COLO668 (cell line): ENCODE results near the gene RNF157.
A peak's percentile ranks its signal among the peaks of the same experiment; 100 is the strongest.

Experiments
- DNase-seq: peaks from one replicate; lab custom pipeline; 2025; ENCODE audit not compliant: unreplicated experiment; lab: John Stamatoyannopoulos, UW

RNF157 gene

GRCh38 chr17:76240461-76241203 is at the start of gene RNF157:
RNF157 (minus strand) TSS chr17:76240493; CDS start chr17:76240240, 253 bp downstream.
- DNase-seq, result peak; percentile 41

GRCh38 chr17:76281573-76282371 is 41.5 kb upstream of the RNF157 start:
- DNase-seq, result no peak

- DNase-seq, result no peak
Observed at GRCh38 chr17:76280650-76281049, 40.4 kb upstream of the RNF157 start.

GRCh38 chr17:76279742-76280287 is 39.5 kb upstream of the RNF157 start:
- DNase-seq, result no peak

GRCh38 chr17:76278952-76279741 is 38.9 kb upstream of the RNF157 start:
- DNase-seq, result peak; percentile 71

- no peak for DNase-seq
Observed at GRCh38 chr17:76278268-76278908, 38.1 kb upstream of the RNF157 start.

GRCh38 chr17:76277300-76278267 is 37.3 kb upstream of the RNF157 start:
- DNase-seq, result no peak

- no peak for DNase-seq
Observed at GRCh38 chr17:76276461-76277299, 36.4 kb upstream of the RNF157 start.

GRCh38 chr17:76276069-76276431 is 35.8 kb upstream of the RNF157 start:
- no peak for DNase-seq

- no peak for DNase-seq
Observed at GRCh38 chr17:76275382-76276068, 35.2 kb upstream of the RNF157 start.

GRCh38 chr17:76274112-76274956 is 34.0 kb upstream of the RNF157 start:
- no peak for DNase-seq

- no peak for DNase-seq
Observed at GRCh38 chr17:76273445-76274111, 33.3 kb upstream of the RNF157 start.

GRCh38 chr17:76272541-76273444 is 32.5 kb upstream of the RNF157 start:
- no peak for DNase-seq

GRCh38 chr17:76271669-76272540 is 31.6 kb upstream of the RNF157 start:
- no peak for DNase-seq
